GM12892 (cell line): Measurements from ENCODE around the gene ALG5.

ENCODE experiments used
- POLR2A ChIP-seq: IDR thresholded peaks from 2 replicates; pipeline ENCODE4 v1.6.1; 2011; ENCODE audit warnings: low read depth, low read length, control low read depth
- POLR2AphosphoS5 ChIP-seq: IDR thresholded peaks from 2 replicates; pipeline ENCODE4 v1.6.1; 2011; ENCODE audit warnings: low read depth, low read length, control low read depth

GRCh38 chr13:36912973-36913372, 86.2 kb downstream of the ALG5 start:
- TF ChIP-seq POLR2AphosphoS5, result no peak
- TF ChIP-seq POLR2A, result no peak
